ENCODE data around the gene CACNA2D3.

CACNA2D3 gene

GRCh38 chr3:54710954-54711353 lies 588.6 kb downstream of the CACNA2D3 start:
- no peak overlapping the region for H3K4me3 ChIP-seq (ENCODE audit: low read depth, low read length)

- H3K4me3 ChIP-seq (ENCODE audit: low read depth, low read length), result no peak overlapping the region
These were observed 590.2 kb downstream of the CACNA2D3 start for GRCh38 chr3:54712539-54712938.

- H3K4me3 ChIP-seq (ENCODE audit: low read depth, low read length), result no peak overlapping the region
These were observed 590.7 kb downstream of the CACNA2D3 start for GRCh38 chr3:54713031-54713430.

GRCh38 chr3:54713455-54713854 lies 591.1 kb downstream of the CACNA2D3 start:
- H3K4me3 ChIP-seq (ENCODE audit: low read depth, low read length), result no peak overlapping the region

GRCh38 chr3:54714035-54714434 lies 591.7 kb downstream of the CACNA2D3 start:
- H3K4me3 ChIP-seq (ENCODE audit: low read depth, low read length), result no peak overlapping the region

- no peak overlapping the region for H3K4me3 ChIP-seq (ENCODE audit: low read depth, low read length)
These were observed 595.2 kb downstream of the CACNA2D3 start for GRCh38 chr3:54717506-54717905.

GRCh38 chr3:54719914-54720313 lies 597.6 kb downstream of the CACNA2D3 start:
- H3K4me3 ChIP-seq (ENCODE audit: low read depth, low read length), result no peak overlapping the region

GRCh38 chr3:54720604-54721003 lies 598.3 kb downstream of the CACNA2D3 start:
- no peak overlapping the region for H3K4me3 ChIP-seq (ENCODE audit: low read depth, low read length)

GRCh38 chr3:54731732-54732445 lies 609.5 kb downstream of the CACNA2D3 start:
- no peak overlapping the region for H3K4me3 ChIP-seq (ENCODE audit: low read depth, low read length)

- H3K4me3 ChIP-seq (ENCODE audit: low read depth, low read length), result no peak overlapping the region
These were observed 611.0 kb downstream of the CACNA2D3 start for GRCh38 chr3:54733106-54734006.

GRCh38 chr3:54736459-54736858 lies 614.1 kb downstream of the CACNA2D3 start:
- H3K4me3 ChIP-seq (ENCODE audit: low read depth, low read length), result no peak overlapping the region

GRCh38 chr3:54743755-54744154 lies 621.4 kb downstream of the CACNA2D3 start:
- H3K4me3 ChIP-seq (ENCODE audit: low read depth, low read length), result no peak overlapping the region

- no peak overlapping the region for H3K4me3 ChIP-seq (ENCODE audit: low read depth, low read length)
These were observed 621.9 kb downstream of the CACNA2D3 start for GRCh38 chr3:54744291-54744690.

- no peak overlapping the region for H3K4me3 ChIP-seq (ENCODE audit: low read depth, low read length)
These were observed 623.5 kb downstream of the CACNA2D3 start for GRCh38 chr3:54745843-54746242.

GRCh38 chr3:54746722-54747121 lies 624.4 kb downstream of the CACNA2D3 start:
- no peak overlapping the region for H3K4me3 ChIP-seq (ENCODE audit: low read depth, low read length)

- H3K4me3 ChIP-seq (ENCODE audit: low read depth, low read length), result no peak overlapping the region
These were observed 633.4 kb downstream of the CACNA2D3 start for GRCh38 chr3:54755756-54756155.

- no peak overlapping the region for H3K4me3 ChIP-seq (ENCODE audit: low read depth, low read length)
These were observed 634.0 kb downstream of the CACNA2D3 start for GRCh38 chr3:54756330-54756731.

GRCh38 chr3:54758461-54758860 lies 636.1 kb downstream of the CACNA2D3 start:
- no peak overlapping the region for H3K4me3 ChIP-seq (ENCODE audit: low read depth, low read length)

- no peak overlapping the region for H3K4me3 ChIP-seq (ENCODE audit: low read depth, low read length)
These were observed 636.8 kb downstream of the CACNA2D3 start for GRCh38 chr3:54759166-54759565.

GRCh38 chr3:54760201-54760600 lies 637.8 kb downstream of the CACNA2D3 start:
- H3K4me3 ChIP-seq (ENCODE audit: low read depth, low read length), result no peak overlapping the region

GRCh38 chr3:54761637-54762036 lies 639.3 kb downstream of the CACNA2D3 start:
- no peak overlapping the region for H3K4me3 ChIP-seq (ENCODE audit: low read depth, low read length)

GRCh38 chr3:54764911-54765310 lies 642.6 kb downstream of the CACNA2D3 start:
- no peak overlapping the region for H3K4me3 ChIP-seq (ENCODE audit: low read depth, low read length)

Data from iPS-11a (cell line).